ENCODE data around the gene GALM.
"Not testable (repeated sequence)": the region's sequence is repeated elsewhere in the genome, so short reads cannot be mapped to it uniquely, and the experiment has no call there.

The GALM gene

GRCh38 chr2:38700113-38700785 lies 34.3 kb downstream of the GALM start:
- Histone ChIP-seq H3K36me3 (peaks cover 0 to 4% (median 0%) of the 10 kb centered on the region in 3 donors), H3K9me3 (no peaks in the 10 kb centered on the region), H3K27ac (no peak overlapping the region), H3K4me3 (no peak overlapping the region), H3K4me1 (no peaks in the 10 kb centered on the region), H3K27me3 (no peaks in the 10 kb centered on the region)
- TF ChIP-seq, protein P1, sequence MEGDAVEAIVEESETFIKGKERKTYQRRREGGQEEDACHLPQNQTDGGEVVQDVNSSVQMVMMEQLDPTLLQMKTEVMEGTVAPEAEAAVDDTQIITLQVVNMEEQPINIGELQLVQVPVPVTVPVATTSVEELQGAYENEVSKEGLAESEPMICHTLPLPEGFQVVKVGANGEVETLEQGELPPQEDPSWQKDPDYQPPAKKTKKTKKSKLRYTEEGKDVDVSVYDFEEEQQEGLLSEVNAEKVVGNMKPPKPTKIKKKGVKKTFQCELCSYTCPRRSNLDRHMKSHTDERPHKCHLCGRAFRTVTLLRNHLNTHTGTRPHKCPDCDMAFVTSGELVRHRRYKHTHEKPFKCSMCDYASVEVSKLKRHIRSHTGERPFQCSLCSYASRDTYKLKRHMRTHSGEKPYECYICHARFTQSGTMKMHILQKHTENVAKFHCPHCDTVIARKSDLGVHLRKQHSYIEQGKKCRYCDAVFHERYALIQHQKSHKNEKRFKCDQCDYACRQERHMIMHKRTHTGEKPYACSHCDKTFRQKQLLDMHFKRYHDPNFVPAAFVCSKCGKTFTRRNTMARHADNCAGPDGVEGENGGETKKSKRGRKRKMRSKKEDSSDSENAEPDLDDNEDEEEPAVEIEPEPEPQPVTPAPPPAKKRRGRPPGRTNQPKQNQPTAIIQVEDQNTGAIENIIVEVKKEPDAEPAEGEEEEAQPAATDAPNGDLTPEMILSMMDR (IDR thresholded peaks at IDR 0.05): no peak
- peak in 1 of 2 donors; percentile 4 for DNase-seq
- intact Hi-C loops (cut with DNase I; ENCODE audit: low total_unique reads): no loop called here

DNA sequence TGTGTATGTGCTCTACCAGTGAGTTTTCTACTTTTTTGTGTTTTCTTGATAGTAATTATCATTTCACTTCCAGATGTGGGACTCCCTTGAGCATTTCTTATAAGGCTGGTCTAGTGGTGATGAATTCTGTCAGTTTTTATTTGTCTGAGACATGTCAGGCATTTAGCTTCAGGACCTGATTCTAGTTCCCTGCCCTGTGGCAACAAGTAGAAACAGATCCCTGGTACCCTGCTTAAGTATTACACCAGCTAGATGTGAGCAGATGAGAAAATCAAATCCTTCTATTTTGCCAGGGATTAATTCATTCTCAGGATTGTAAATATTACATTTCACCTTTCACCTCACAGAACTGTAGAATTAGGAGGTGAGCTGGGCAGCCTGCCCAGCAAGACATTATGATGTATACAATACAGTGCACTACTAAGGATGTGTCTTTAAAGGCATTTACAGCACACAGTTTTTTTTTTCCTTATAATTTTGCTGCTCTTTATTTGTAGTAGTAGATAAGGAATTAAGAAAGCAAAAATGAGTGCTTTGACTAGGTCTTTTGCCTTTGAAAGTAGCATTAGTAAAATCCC lies 35.1 kb downstream of the GALM start:
- Histone ChIP-seq H3K9me3 (no peaks in the 10 kb centered on the region), H3K27ac (no peak overlapping the region), H3K36me3 (peaks cover 0 to 4% (median 0%) of the 10 kb centered on the region in 3 donors), H3K27me3 (no peaks in the 10 kb centered on the region), H3K4me3 (no peak overlapping the region), H3K4me1 (no peaks in the 10 kb centered on the region)
- no peak for DNase-seq
- intact Hi-C loops (cut with DNase I; ENCODE audit: low total_unique reads): no loop called here
- TF ChIP-seq, protein P1 (IDR thresholded peaks at IDR 0.05): no peak

DNA sequence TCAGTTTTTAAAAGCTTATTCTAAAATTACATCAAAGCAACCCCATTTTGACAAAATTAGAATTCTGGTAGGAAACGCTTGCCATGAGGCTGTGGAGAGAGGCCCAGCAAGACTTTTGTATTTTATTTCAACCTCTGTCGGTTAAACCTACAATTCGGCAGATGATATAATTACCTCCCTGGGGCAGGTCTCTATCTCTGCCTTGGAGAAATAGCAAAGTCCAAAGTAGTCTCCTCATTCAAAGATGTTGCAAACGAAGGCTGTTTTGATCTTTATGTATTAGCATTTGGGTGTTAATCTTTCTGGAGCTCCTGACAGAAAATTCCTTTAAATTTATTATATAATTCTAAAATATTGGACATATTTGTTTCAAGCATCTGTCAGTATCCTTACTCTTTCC lies 35.6 kb downstream of the GALM start:
- no peaks in the 10 kb centered on the region for H3K27me3 ChIP-seq
- DNase-seq: no peak
- H3K4me3 ChIP-seq: no peak overlapping the region
- H3K4me1 ChIP-seq: no peaks in the 10 kb centered on the region
- H3K36me3 ChIP-seq: peaks cover 0 to 4% (median 0%) of the 10 kb centered on the region in 3 donors
- TF ChIP-seq, protein P1 (IDR thresholded peaks at IDR 0.05): no peak
- H3K27ac ChIP-seq: no peak overlapping the region
- no peaks in the 10 kb centered on the region for H3K9me3 ChIP-seq
- intact Hi-C loops (cut with DNase I; ENCODE audit: low total_unique reads): no loop called here

DNA sequence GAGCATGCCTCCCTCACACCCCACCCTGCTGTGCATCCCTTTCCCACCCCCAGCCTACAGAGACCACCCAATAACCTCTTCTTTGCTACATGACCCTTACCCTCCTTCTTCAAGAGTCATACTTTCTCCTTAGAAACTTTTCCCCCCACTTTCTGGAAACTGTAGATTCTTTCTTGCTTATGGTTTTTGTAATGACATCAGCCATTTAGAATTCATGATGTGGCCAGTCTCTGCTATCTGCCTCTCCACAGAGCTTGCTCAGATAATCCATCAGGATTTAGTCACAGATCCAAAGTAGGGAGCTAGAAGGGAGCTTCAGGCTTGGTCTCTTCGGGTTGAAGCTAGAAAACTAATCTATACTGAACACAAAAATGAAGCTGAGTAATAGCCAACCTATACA lies 36.5 kb downstream of the GALM start:
- Histone ChIP-seq H3K36me3 (peaks cover 0 to 4% (median 0%) of the 10 kb centered on the region in 3 donors), H3K4me1 (no peaks in the 10 kb centered on the region), H3K27ac (no peak overlapping the region), H3K9me3 (no peaks in the 10 kb centered on the region), H3K27me3 (no peaks in the 10 kb centered on the region), H3K4me3 (no peak overlapping the region)
- intact Hi-C loops (cut with DNase I; ENCODE audit: low total_unique reads): no loop called here
- DNase-seq: peak in 1 of 2 donors; percentile 37
- TF ChIP-seq, protein P1 (IDR thresholded peaks at IDR 0.05): no peak

GRCh38 chr2:38703336-38703735 lies 37.4 kb downstream of the GALM start:
- peak in 1 of 2 donors; percentile 44 for DNase-seq
- H3K36me3 ChIP-seq; H3K4me3 ChIP-seq; H3K27ac ChIP-seq; H3K4me1 ChIP-seq; intact Hi-C loops (cut with DNase I; ENCODE audit: low total_unique reads); H3K27me3 ChIP-seq; H3K9me3 ChIP-seq: not testable (repeated sequence)

GRCh38 chr2:38704664-38705063 lies 38.8 kb downstream of the GALM start:
- Histone ChIP-seq H3K27me3 (no peaks in the 10 kb centered on the region), H3K9me3 (no peaks in the 10 kb centered on the region), H3K4me3 (no peak overlapping the region), H3K36me3 (peaks cover 0 to 7% (median 0%) of the 10 kb centered on the region in 3 donors), H3K27ac (no peak overlapping the region), H3K4me1 (peaks cover 0 to 3% (median 0%) of the 10 kb centered on the region in 4 donors)
- intact Hi-C loops (cut with DNase I; ENCODE audit: low total_unique reads): no loop called here
- no peak for DNase-seq
- TF ChIP-seq, protein P1 (IDR thresholded peaks at IDR 0.05): no peak
